ENCODE results near the gene KCTD13.

DNA sequence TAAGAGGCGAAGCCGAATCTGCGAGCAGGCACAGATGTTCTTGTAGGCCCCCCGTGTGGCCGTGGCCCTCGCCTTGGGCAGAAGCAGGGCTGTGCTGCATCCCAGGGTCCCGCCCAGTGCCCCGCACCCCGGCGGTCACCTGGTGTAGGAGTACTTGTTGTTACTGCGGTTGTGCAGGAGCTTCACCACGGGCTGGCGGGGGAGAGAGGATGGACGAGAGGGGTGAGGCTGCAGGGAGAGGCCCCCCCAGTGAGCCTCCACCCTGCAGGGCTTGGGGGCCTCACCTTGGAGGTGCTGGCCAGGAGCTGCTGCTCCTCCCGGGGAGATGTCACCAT lies 14.4 kb downstream of the KCTD13 start:
- TF ChIP-seq POLR2A (IDR thresholded peaks at IDR 0.05) (no peak), EP300 (IDR thresholded peaks at IDR 0.05) (no peak)
- TF ChIP-seq, protein P1, sequence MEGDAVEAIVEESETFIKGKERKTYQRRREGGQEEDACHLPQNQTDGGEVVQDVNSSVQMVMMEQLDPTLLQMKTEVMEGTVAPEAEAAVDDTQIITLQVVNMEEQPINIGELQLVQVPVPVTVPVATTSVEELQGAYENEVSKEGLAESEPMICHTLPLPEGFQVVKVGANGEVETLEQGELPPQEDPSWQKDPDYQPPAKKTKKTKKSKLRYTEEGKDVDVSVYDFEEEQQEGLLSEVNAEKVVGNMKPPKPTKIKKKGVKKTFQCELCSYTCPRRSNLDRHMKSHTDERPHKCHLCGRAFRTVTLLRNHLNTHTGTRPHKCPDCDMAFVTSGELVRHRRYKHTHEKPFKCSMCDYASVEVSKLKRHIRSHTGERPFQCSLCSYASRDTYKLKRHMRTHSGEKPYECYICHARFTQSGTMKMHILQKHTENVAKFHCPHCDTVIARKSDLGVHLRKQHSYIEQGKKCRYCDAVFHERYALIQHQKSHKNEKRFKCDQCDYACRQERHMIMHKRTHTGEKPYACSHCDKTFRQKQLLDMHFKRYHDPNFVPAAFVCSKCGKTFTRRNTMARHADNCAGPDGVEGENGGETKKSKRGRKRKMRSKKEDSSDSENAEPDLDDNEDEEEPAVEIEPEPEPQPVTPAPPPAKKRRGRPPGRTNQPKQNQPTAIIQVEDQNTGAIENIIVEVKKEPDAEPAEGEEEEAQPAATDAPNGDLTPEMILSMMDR (IDR thresholded peaks at IDR 0.05) = no peak
